GM12874 (cell line): Measurements from ENCODE around the gene OBSCN.

ENCODE experiments used
- CTCF ChIP-seq: IDR thresholded peaks from 2 replicates; pipeline ENCODE4 v1.5.1; 2011; ENCODE audit warnings: low read depth, mild to moderate bottlenecking, control low read depth, low read length, moderate library complexity; ENCODE audit not compliant: insufficient read depth

Gene OBSCN

GRCh38 chr1:228371741-228372182 lies 163.9 kb downstream of the OBSCN start:
- TF ChIP-seq CTCF, result no peak

GRCh38 chr1:228372183-228373003 lies 164.5 kb downstream of the OBSCN start:
- TF ChIP-seq CTCF, result no peak

- no peak for TF ChIP-seq CTCF
These were observed 165.3 kb downstream of the OBSCN start for GRCh38 chr1:228373004-228373680.

GRCh38 chr1:228373681-228374571 lies 166.1 kb downstream of the OBSCN start:
- TF ChIP-seq CTCF, result no peak

- TF ChIP-seq CTCF, result no peak
These were observed 167.1 kb downstream of the OBSCN start for GRCh38 chr1:228374711-228375577.

- TF ChIP-seq CTCF, result no peak
These were observed 167.9 kb downstream of the OBSCN start for GRCh38 chr1:228375578-228376261.
